HG02870 (cell line): ENCODE data around the gene FBXL17.
A peak's percentile ranks its signal among the peaks of the same experiment; 100 is the strongest.
"Not testable (repeated sequence)": the region's sequence is repeated elsewhere in the genome, so short reads cannot be mapped to it uniquely, and the experiment has no call there.

Experiments
- ATAC-seq: cut with Tn5 transposase; IDR thresholded peaks from one replicate; pipeline ENCODE4 v1.9.1; 2021; ENCODE audit warnings: mild to moderate bottlenecking, moderate library complexity; ENCODE audit not compliant: unreplicated experiment

Gene FBXL17

DNA sequence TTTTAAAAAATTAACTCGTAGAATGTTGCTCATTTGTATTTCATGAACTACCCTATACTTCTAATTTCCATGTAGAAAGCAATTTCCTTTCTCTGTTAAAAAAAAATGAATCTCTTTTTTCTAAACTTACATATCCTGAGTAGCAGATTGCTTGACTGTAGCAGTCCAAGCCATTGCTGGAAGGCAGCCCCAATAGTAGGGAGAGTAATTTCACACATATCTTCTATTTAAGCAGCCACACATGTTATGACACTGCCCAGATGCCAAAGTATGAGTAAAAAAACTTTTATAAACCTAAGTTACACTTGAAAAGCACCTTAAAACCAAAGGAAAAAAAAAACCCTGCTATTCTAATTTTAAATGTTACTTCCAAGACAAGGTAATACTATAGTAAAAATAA is 69.6 kb downstream of the FBXL17 start:
- ATAC-seq: no peak

- ATAC-seq: no peak
Measured at GRCh38 chr5:108311682-108312081, 70.2 kb downstream of the FBXL17 start.

GRCh38 chr5:108303611-108304010 is 78.3 kb downstream of the FBXL17 start:
- ATAC-seq: no peak

DNA sequence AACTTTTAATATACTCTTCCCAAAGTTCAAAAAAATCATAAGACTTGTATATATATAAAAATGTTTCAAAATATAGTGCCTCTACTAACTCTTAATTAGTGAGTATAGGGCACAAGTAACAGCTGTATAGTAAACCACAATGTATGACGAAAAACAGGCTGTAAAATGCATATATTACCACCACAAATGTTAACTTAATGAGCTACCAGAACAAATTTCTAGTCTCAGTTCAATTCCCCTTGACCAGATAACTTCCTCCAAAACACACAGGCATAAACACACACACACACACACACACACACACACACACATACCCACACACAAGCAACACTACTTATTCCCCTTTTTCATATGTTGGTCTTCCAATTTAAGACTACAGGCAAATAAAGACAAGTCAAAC is 78.8 kb downstream of the FBXL17 start:
- ATAC-seq: no peak

- no peak for ATAC-seq
Measured at GRCh38 chr5:108297042-108297601, 84.8 kb downstream of the FBXL17 start.

GRCh38 chr5:108295578-108296368 is 86.1 kb downstream of the FBXL17 start:
- no peak for ATAC-seq

GRCh38 chr5:108280960-108281569 is 100.8 kb downstream of the FBXL17 start:
- ATAC-seq: no peak

- no peak for ATAC-seq
Measured at GRCh38 chr5:108280248-108280647, 101.7 kb downstream of the FBXL17 start.

DNA sequence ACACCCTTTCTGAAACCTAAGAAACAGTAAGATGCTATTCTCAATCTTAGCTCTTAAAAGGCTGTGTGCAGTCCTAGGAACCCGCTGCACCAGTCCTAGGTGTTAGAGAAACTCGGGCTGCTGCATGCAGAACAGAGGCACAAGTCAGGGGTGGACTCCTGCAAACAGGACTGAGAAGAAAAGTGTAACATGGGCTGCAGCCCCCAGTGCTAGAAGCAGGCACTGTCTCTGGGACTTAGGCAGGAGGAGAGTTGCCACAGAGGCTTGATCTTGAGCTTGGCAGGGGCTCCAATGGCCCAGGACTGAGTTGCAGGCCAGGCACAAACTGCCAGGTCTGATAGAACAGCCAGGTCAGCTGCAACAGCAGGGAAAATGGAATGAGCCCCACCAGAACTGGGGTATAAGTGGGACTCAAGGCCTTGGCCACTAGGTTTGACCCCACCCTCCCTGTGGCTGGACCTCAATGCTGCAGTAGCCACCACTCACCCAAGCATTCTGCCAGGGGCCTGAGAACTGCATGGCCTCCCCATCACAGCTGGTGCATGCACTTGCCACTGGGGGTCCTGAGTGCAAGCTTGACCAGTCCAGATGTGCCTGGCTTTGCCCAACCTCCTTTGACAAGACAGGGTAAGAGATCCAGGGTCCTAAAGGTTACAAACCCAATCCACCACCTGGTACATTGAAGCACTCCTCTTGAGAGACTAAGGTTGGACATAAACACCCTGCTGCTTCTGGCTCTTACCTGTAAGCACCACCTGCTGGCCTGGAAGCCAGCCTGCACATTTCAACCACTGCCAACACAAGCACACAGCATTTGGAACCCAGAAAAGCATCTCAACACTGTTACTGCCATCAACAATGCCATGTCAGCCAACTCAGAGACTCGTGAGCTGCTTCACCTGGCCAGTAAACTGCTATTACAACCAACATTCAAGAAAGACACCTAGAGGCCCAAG is 103.3 kb downstream of the FBXL17 start:
- no peak for ATAC-seq

GRCh38 chr5:108276187-108277050 is 105.5 kb downstream of the FBXL17 start:
- no peak for ATAC-seq

DNA sequence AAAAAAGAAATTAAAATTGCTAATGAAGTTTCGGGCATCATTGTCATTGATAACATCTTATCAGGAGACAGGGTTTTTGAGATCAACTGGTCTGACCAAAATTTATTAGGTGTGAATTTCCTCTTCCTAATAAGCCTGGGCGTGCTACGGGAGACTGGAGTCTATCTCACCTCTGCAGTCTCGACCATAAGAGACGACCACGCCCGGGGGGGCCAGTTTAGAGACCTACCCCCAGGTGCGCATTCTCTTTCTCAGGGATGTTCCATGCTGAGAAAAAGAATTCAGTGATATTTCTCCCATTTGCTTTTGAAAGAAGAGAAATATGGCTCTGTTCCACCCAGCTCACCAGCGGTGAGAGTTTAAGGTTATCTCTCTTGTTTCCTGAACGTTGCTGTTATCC is 107.8 kb downstream of the FBXL17 start:
- not testable (repeated sequence) for ATAC-seq

- ATAC-seq: no peak
Measured at GRCh38 chr5:108271127-108271526, 110.8 kb downstream of the FBXL17 start.

GRCh38 chr5:108266242-108266641 is 115.7 kb downstream of the FBXL17 start:
- no peak for ATAC-seq

DNA sequence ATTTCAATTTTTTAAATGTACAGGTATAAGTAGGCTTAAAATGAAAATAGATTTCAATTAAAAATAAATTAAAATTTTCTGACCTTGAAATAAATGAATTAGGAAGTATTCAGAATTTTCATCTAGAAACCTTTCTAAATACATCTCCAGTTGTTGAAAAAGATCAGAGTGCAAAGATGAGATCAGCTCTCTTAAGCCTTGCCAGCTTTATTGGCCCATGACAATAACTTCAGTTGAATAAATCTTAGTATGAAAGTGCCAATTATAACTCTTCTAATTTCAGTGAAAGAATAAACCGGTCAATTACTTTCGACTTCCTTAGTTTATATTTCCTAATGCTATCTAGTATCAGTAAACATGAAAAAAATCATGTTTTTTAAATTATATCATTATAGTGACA is 117.4 kb downstream of the FBXL17 start:
- no peak for ATAC-seq

- no peak for ATAC-seq
Measured at GRCh38 chr5:108263338-108263737, 118.6 kb downstream of the FBXL17 start.

GRCh38 chr5:108260858-108261170 is 121.1 kb downstream of the FBXL17 start:
- ATAC-seq: no peak

DNA sequence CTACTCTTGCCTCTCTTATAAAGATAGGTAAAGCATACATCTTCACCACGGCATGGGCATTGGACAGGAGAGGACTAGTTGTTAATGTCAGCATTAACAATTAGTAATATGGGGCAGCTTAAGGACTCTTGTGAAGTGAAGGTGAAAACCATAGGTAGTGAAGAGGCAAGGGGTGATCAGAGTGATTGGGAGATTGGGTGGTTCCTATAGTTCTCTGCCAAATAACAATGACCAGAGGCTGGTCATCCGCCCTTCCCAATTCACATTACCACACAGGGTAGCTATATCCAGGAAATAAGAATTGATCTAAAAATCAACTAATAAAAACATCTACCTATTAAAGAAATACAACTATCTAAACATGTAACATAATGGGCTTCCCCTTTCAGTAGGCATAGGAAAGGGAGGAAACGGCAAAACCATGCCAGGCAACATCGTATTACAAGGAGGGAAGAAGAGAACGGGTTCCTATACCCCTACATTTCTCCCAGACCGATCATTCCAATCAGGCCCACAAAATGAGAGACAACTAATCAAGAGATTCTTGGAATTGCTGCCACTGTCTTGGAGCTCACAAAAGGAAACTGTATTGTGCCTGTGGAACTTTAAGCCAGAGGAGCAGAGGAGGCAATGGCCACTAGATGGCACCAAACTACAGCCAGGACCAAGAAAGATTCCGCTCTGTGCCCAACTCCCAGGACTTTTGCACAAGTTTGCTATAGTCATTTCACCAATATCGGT is 121.6 kb downstream of the FBXL17 start:
- ATAC-seq: peak; percentile 74

DNA sequence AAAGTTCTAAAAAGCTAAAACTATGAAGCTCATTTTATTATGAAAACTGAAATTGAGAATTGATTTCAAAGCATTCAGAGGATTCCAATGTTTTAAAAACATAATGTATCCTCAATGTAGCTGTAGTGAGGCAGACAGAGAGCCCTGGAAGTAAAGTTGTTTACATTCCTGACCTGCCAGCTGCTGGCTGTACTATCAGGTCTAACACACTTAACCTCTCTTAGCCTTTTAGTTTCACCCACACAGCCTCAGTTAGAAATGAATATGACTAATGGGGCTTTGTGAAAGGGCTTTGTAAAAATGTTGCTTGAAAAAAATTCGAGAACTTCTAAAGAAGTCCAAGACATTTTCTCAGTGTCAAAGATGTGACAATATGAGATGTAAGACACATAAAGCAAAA is 122.6 kb downstream of the FBXL17 start:
- ATAC-seq: peak; percentile 77

DNA sequence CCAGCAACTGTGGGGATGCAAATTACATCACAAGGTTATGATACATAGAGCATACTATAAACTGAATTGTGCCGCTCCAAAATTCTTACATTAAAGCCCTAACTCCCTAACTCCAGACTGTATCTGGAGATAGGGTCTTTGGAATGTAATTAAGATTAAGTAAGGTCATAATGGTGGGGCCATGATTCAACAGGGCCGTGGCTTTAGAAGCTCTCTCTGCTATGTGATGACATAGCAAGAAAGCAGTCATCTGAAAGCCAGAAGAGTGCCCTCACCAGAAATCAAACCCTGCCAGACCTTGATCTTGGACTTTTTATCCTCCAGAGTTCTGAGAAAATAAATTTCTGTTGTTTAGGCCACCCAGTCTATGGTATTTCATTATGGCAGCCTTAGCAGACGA is 123.9 kb downstream of the FBXL17 start:
- no peak for ATAC-seq

DNA sequence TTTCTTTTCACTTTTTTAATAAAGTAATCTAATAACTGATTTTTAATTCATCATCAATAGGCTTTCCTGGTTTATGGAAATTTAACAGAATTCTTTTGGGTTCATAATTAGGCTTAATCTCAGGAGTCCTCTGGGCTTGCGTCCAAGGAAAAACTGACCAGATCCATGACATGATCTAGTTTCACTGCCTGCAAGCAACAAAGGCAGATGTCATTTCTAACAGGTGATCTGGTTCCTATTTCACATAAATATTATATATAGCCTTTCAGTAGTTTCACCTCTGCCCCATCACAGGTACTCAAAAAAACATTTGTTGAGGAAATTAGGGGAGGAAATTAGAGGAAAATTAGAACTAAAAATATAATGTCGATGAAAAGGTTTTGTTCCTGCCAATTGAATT is 126.4 kb downstream of the FBXL17 start:
- no peak for ATAC-seq
